NCI-H1694 (cell line): Measurements from ENCODE around the gene LHX4.
A peak's percentile ranks its signal among the peaks of the same experiment; 100 is the strongest.

Source experiments
- DNase-seq: peaks from one replicate; lab custom pipeline; 2025; lab: John Stamatoyannopoulos, UW

Gene LHX4

DNA sequence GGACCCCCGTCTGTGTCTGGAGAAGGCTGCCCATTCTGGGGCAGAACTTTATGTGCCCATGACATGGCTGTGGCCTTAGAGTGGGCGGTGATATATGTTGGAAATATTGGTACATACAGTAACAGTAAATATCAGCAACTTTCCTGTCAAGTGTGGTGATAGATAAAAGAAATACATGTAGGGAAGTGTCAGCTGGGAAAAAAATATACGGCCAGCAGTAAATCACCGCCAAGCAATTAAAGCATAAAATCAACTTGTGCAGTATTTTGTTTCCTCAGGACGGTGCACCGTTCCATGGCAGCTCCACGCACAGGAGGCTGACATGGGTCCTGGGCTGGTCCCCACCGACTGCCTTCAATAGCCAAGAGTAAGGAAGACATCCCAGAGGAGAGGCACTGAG lies 27.4 kb downstream of the LHX4 start:
- DNase-seq, result no peak

DNA sequence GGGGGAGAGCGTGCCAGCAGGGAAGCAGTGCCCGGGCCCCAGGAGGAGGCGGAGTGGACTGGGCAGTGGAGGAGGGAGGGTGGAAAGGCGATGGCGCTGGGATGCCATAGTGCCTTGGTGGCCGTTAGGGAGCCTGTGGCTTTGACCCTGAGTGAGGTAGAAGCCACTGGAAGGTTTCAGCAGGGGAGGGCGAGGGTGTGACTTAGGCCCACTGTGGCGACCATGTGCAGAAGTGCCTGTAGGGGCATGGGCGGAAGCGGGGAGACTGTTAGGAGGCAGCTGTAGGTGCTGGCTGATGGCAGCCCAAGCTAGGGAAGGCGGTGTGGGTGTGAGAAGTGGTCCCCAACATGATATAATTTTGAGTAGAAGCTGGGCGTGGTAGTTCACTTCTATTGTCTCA lies 28.2 kb downstream of the LHX4 start:
- DNase-seq, result no peak

DNA sequence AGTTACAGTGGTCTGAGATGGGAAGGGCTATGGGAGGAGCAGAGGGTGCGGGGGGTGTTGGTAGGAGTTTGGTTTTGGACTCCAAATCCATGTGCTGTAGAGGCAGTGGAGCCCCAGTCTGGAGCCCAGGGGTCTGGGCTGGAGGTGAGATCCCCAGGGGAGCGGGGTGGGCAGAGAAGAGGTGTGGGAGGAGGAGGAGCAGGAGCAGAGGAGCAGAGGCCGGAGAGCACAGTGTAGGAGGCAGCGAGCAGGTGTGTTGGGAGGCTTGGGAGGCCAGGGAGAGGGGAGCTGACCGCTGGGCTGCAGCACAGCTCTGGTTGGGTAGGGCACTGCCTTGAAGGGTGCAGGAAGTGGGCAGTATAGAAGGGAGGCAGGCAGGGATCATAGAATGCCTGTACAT lies 28.9 kb downstream of the LHX4 start:
- DNase-seq, result no peak

DNA sequence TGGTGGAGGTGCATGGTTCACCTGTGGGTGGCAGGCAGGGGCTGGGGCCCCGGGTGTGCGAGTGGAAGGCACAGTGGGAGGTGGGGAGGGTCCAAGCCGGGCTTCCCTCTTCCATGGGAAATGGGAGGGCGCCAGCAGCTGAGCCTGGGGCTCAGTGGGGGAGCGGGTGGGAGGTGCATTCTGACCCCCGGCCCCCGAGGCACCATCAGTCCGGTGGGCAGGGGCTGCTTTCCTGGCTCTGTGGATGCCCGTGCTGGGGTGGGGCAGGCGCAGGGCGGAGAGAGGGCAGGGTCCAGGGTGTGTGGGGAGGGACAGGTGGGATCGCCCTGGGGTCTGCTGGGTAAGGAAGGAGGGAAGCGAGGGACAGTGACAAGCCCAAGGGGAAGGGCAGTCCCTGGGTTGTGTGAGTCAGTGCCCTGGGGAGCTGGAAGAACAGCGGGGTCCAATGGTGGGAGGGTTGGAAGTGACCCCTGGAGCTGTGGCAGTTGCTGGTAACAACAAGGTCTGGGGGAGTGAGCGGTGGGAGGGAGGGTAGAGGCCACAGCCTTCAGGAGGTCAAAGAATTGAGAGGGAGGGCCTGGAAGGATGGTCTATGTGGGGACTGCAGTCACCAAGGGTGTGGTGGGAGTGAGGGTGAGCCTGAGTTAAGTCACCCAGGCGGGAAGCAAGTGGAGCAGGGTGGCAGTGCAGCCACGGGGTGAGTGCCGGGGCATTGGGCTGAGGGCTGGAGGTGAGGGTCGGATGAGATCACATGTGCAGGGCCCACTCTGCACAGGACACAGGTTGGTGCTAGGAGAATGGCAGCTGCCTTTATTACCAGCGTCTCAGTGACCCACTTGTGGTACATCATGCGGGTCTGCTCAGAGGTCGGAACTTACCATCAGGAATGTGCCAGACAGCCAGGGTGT lies 29.6 kb downstream of the LHX4 start:
- DNase-seq, result no peak

DNA sequence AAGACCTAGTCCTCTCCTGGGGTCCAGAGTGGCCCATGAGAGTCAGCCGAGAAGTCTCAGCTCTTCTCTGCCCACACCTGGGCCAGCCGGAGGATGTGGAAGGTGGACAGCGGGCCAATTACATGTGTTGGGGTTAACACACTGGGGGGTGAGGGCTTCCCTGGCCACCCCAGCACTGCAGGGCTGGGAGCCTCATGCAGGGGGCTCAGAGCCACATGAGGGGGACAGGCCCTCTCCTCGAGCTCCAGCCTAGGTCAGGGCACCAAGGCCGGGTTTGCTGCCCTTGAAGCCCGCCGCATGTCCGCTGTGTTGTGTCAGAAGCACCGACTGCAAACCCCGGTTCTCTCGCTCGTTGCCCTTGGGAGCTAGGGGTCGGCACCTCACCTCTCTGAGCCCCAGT lies 30.5 kb downstream of the LHX4 start:
- no peak for DNase-seq

GRCh38 chr1:180261030-180261429 lies 31.0 kb downstream of the LHX4 start:
- DNase-seq, result no peak

- DNase-seq, result no peak
Measured at GRCh38 chr1:180261524-180262155, 31.6 kb downstream of the LHX4 start.

GRCh38 chr1:180262628-180263488 lies 32.8 kb downstream of the LHX4 start:
- DNase-seq, result no peak

- DNase-seq, result no peak
Measured at GRCh38 chr1:180264595-180264994, 34.5 kb downstream of the LHX4 start.

DNA sequence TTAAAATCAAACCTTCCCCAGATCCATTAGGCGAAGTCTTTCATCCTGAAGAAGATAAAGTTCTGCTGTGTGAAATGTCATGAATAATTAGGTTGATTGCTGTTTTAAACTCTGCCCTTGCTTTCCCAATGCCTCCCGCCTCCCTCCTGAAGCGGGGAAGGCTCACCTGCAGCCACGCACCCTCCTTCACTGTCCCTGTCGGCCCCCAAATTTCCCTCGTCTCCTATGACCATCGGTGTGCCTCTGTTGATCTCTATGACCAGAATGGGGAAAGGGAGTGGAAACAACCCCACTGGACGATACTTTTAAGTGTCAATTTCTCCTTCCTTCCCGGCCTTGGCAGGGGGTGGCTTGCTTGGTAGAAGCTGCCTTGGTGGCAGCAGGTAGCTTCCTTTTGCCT lies 35.1 kb downstream of the LHX4 start:
- no peak for DNase-seq

- DNase-seq, result no peak
Measured at GRCh38 chr1:180265871-180266270, 35.8 kb downstream of the LHX4 start.

GRCh38 chr1:180266275-180267210 lies 36.5 kb downstream of the LHX4 start:
- DNase-seq, result no peak

GRCh38 chr1:180267211-180267561 lies 37.1 kb downstream of the LHX4 start:
- no peak for DNase-seq

DNA sequence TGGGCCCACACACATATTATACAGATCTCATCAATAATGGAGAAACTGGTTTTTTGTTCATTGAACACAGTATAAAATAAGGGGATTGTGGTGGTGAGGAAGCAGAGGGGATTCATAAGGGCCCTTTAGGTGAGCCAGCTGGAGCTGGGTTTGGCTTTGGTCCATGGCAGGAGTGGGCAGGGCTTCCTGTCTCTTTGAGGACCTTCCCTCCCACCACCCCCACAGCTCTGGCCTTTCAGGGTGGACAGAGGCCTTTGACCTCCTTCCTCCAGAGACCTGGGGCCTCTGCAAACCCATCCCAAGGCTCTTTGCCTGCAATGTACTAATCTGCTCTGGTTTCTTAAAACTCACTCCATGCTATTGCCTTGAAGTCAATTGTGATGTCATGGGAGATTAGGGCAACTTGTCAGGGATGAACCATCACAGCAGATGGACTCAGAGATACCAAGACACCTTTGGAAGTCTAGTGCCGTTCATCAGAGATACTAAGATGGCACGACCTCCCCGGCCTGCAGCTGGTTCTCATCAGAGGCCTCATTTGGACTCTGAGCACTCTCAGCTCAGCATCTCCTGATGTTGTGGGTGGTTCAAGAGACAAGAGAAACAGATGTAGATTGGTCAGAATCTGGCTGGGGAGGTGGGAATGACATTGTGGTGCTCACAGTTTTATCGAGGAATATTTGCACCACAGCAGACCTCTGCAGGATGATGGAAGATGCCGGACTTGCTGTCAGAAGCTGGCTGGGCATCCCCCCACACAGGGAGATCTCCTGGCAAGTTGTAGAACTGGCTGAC lies 37.9 kb downstream of the LHX4 start:
- no peak for DNase-seq

- no peak for DNase-seq
Measured at GRCh38 chr1:180268556-180269075, 38.6 kb downstream of the LHX4 start.

- DNase-seq, result peak; percentile 8
Measured at GRCh38 chr1:180269645-180270529, 39.8 kb downstream of the LHX4 start.

DNA sequence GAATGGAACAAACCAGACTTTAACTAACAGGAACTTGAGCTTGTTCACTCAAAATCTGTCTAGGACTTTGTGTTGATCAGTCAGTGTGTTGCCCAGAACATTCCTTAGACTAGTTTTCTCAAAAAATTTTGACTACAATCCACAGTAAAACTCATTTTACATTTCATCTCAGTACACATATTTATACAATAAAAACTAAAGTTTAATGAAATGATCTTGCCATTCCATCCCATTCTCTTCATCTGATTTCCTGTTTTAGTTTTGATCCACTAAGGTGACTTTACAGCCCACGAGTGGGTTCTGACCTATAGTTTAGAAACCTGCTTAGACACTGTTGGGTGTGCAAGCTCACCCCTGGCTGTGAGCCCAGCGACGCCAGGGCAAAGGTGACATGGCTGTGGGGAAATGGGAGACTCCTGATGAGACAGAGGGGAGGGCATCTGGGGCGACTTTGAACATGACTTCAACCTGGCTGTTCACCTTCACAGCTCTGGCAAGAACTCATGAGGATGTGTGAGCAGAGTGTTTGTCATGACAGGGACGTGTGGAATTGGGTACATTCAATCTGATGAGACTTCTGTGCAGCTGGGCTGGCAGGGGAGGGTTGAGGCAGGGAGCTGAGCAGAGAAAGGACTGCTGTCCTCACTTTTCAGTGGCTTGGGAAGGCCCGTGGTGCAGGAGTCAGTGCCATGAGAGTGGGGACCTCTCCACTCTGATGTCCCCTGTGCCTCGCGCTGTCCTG lies 40.6 kb downstream of the LHX4 start:
- DNase-seq, result no peak
